Measurements from ENCODE around the gene CHI3L1.
"Not testable (repeated sequence)": the region's sequence is repeated elsewhere in the genome, so short reads cannot be mapped to it uniquely, and the experiment has no call there.

CHI3L1 gene
- 0.26 to 0.61 reads per million in 2 donors for total RNA-seq

DNA sequence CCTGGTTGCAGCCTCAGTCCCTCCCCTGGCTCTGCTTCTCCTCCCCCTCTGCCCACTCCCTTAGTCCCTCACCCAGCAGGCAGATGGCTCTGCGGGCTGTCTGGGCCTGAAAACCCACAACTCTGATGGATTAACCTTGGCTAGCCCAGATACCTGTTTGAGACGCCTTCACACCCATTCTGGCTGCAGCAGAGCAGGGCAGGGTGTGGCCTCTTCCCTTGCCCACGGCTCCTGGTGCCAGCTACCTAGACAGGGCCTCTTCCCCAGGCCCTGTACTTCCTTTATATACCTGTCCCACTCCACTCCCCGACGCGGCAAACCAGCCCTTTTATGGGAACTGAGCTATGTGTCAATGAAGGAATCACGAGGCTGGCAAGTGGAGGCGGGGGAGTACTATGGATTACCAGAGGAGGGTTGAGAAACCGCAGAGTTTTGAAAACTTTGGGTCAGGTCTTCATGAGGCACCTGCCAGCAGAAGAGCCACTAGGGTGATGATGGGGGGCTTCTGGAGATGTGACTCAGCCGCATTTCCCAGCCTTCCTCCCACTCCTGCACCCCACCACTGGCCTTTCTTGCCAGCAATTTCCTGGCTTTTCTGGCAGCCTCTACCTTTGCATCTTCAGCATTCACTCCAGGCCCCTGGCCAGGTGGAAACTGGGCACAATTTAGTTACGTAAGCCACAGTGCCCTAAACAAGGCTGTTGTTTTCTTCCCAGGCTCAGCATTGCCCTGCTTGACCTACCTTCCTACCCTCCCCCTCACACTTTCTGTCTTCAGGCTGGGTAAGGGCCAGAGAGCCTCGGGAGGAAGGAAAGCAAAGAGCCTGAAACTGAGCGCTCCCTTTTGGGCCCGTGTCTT is at the start of gene CHI3L1:
CHI3L1 (minus strand) TSS at position 259 of the 858 bp plus-strand sequence; CDS start at position 178, 81 bp downstream.
- DNase-seq: no peak

DNA sequence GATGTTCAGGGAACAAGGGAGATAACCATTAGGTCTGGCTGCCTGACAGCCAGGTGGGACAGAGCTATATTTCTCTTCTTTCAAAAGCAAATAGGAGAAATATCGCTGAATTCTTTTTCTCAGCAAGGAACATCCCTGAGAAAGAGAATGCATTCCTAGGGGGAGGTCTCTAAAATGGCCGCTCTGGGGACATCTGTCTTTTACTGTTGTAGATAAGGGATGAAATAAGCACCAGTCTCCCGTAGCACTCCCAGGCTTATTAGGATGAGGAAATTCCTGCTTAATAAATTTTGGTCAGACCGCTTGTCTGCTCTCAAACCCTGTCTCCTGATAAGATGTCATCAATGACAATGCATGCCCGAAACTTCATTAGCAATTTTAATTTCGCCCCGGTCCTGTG is 48.4 kb upstream of the CHI3L1 start:
- DNase-seq: not testable (repeated sequence)

DNA sequence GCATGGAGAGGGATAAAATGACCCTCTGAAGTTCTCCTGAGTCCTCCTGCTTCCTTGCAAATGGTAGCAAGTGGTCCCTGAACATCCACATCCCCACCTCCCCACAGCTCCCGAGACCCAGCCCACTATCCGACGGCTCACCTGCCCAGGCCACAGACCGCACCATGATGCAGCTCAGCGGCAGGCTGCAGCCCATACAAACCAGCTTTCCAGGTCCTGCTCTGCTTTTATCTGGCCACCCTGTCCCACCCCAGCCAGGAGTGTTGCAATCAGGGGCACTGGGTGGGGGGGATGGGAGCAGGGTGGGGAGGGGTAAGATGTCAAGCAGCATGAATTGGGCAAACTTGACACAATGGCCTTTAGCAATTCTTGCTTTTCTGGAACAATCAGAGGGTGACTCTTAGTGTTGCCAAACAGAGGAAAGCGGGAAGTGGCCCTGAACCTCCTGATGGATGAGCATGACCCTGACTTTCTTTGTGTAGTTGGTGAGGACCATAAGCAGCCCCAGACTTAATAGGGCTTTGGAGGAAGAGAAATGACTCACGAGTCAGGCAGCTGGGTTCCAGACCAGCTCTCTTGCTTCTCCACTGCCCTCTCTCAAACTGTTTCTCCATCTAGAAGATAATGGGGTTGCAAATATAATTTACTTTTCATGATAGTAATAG is 43.1 kb upstream of the CHI3L1 start, which contains the start of gene CHIT1:
CHIT1 (minus strand) TSS at position 203 of the 665 bp plus-strand sequence; CDS start at position 166, 37 bp downstream.
- DNase-seq: no peak

GRCh38 chr1:203228670-203229069 is 42.2 kb upstream of the CHI3L1 start:
- no peak for DNase-seq

GRCh38 chr1:203227371-203228083 is 41.0 kb upstream of the CHI3L1 start:
- no peak for DNase-seq

- DNase-seq: no peak
Observed at GRCh38 chr1:203225071-203225470, 38.6 kb upstream of the CHI3L1 start.

- no peak for DNase-seq
Observed at GRCh38 chr1:203223012-203223775, 36.7 kb upstream of the CHI3L1 start.

GRCh38 chr1:203219934-203220333 is 33.4 kb upstream of the CHI3L1 start:
- DNase-seq: no peak

- no peak for DNase-seq
Observed at GRCh38 chr1:203219171-203219570, 32.7 kb upstream of the CHI3L1 start.

- DNase-seq: no peak
Observed at GRCh38 chr1:203217668-203218067, 31.2 kb upstream of the CHI3L1 start.

- no peak for DNase-seq
Observed at GRCh38 chr1:203217139-203217655, 30.7 kb upstream of the CHI3L1 start.

DNA sequence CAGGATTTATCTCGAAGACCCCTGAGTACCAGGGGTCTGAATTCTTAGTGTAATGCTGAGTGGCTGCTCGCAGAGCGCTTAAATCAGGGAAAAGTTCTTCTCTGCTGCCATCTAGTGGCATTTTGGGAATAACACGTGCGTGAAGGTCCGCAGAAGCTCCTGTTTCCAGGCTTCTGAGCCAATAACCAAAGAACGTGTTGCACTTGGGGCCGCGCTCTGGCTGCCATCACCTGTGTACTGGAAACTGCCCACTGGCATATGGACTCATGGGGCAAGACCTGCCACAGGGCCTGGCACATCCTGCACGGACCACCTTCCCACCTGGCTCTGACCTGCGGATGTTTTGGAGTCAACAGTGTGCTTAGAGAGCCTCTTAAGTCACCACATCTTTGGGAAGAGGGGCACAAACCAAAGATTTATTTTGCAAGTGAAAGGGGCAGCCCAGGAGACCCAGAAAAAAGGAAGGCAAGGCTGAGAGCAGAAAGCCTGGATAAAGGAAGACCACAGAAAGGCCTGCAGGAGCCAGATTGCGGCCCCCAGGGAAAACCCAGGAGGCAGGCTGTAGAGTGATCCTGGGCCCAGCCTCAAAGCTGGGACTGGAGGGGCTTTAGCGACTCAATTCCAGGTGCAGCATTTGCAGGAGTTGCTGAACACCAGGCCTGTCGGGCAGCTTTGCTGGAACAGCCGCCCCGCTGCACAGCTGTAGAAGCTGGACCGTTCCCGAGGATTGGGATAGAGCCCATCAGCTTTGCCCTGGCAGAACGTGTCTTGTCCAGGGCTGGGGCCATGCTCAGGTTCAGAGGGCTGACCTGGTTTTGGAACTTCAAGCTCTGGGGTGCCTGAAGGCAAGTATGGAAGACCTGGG is 30.0 kb upstream of the CHI3L1 start:
- DNase-seq: no peak

DNA sequence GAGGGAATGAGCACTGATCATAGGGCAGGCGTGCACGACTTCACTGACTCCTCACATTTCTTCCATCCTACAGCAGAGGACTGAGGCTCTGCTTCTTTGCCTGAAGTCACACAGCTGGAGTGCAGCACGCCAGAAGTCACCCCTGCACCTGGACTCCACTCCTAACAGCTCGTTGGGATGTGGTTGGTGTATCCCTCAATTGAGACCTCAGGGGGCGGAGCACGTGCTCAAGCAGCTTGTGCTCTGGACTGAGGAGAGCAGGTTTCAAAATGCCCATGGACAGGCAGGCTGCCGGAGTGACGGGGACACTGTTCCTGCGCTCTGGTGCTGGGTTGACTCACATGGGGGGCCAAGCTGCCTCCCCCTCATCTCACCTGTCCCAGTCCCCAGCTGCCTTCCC is 29.1 kb upstream of the CHI3L1 start:
- DNase-seq: no peak

DNA sequence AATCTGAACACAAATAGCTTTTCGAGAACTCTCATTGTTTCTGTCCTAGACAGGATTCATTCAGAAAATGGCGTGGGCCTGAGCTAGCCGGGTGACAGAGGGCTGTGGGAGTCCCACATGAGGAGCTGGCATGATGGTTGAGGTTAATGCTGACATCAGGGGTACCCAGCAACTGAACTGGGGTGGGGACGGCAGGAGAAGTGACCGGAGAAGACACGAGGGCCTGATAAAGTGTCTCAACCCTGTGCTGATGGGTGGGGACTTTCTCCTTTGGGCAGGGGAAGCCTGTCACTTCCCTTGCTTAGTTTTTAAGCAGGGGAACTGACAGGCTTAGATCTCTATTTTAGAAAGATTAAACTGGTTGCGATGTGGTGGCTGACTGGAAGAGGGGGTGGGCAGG is 28.4 kb upstream of the CHI3L1 start:
- DNase-seq: no peak

GRCh38 chr1:203213126-203213525 is 26.6 kb upstream of the CHI3L1 start:
- no peak for DNase-seq

DNA sequence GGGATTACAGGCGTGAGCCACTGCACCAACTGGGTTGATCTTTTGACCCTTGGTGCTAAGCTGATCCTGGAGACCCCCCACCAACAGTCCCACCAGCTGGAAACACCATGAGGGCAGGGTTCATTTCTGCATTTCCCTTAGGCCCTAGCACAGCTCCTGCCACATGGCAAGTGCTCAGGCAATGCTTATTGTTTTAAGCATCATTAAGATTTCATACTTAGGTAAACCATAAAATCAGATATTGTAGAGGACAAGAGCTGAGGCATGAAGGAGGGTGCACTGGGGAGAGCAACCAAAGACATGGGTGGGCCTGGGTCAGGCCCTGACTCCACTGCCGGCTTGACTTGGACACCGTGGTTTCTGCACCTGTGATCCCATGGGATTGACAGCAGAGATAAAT is 25.3 kb upstream of the CHI3L1 start:
- no peak for DNase-seq

DNA sequence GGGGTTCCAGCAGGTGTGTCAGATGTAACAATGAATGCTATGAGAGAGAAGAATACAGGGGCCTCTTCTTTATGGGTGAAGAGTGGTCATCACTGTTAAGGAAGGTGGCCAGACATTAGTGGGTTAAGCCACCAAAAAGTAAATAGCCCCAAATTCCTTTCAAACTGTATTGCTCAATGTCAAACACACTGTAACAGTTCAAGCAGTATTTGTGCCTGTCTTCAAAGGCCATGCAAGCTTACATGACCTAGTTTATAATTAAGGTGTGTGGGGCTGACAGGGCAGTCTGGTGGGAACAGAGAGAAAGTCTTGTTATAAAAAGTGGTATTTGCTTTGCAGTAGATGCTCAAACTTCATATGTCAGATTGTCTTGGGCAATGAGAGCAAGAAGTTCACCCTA is 24.5 kb upstream of the CHI3L1 start:
- no peak for DNase-seq

GRCh38 chr1:203210350-203210749 is 23.8 kb upstream of the CHI3L1 start:
- no peak for DNase-seq

DNA sequence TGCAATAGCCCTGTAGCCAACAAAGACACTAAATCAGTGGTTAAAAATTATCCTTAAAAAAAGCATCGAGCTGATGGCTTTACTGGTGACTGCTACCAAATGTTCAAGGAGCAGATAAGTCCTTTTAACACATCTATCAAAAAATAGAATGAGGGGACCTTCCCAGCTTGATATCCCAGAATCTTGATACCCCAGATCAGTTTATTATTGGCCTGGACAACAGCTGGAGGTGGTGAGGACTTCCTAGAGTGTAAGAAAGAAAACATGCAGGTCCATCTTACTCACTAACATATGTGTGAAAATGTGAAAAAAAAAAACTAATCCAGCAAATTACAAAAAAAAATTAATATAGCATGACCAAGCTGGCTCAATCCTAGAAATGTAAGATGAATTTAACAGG is 21.7 kb upstream of the CHI3L1 start:
- DNase-seq: no peak

DNA sequence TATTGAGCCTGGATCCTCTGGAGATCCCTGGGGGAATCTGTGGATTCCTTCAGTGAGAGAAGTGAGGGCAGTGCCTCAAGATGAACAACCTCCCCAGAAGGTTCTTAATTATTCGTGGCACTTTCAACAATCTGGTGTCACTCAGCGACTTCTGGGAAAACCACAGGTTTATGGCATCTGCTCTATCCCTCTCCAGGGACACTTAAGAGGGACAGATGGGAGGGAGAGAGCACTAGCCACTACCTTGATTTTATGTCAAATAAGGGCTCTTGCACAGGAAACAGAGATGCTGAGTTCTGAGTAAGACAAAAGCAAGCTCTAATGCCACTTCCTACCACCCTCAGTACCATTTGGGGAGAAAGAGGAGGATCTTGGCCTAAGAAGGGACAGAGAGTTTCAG is 21.2 kb upstream of the CHI3L1 start:
- no peak for DNase-seq

DNA sequence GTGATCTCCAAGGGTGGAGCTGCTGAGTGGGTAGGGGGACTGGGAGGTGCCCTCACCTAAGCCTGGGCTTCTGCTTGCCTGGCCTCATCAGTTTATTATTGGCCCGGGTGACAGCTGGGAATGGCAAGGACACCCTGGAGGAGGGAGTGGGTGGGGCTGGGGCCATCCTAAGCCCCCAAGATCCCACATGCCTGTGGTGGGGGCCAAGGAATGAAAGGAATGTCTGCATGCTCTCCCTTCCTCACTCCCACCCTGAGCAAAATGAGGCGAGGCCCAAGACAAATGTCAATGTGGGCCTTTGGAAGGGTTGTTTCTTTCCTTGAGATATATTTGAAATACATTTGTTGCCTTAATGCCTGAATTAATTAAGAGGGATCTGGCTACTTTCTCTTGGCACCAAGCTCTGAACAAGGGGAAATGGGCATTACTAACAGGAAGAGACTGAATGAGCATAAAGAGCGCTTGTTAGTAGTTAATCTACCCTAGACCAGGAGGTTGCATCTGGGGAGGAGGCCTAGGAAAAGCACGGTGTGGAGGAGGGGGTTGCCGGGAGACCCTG is 19.7 kb upstream of the CHI3L1 start:
- no peak for DNase-seq
